HepG2 (cell line): ENCODE measurements around the gene GFRAL. TPM values are rescaled to one million over a fixed set of nuclear protein-coding genes. Genes with fewer than 3 reads are reported as not detected.
"Not testable (repeated sequence)": the region's sequence is repeated elsewhere in the genome, so short reads cannot be mapped to it uniquely, and the experiment has no call there.

Experiments used
- ATAC-seq: fragments of 200-7000 bp; cut with Tn5 transposase; 3 replicates; pipeline ENCODE4 v1.9.1; 2020; ENCODE audit warnings: mild to moderate bottlenecking, moderate library complexity
- BruUV-seq: library from RNA; stranded (reverse); fragments of 400-500 nt; replicated peaks from 2 replicates; lab custom pipeline; 2021; lab: Mats Ljungman, UMichigan
- CTCF ChIA-PET: fragments of 300-600 bp; formaldehyde crosslinking; extraction: SDS; loops from one replicate; lab custom pipeline; 2021; ENCODE audit warnings: low total read pairs, inconsistent platforms, low intra/inter-chr PET ratio; lab: Yijun Ruan, JAX
- POLR2A ChIA-PET: fragments of 350-600 bp; sonication (Branson Sonifier 250); formaldehyde crosslinking; loops from one replicate; lab custom pipeline; 2020; ENCODE audit warnings: antibody characterized with exemption, inconsistent platforms; lab: Yijun Ruan, JAX
- DNase-seq: peaks from one replicate; pipeline ENCODE4 v3.0.0-alpha.2; 2015; ENCODE audit warnings: low spot score
- FAIRE-seq: peaks from 3 replicates; lab custom pipeline; 2011; peaks lifted over from hg19 to GRCh38; lab: Jason Lieb, UNC
- H2AFZ ChIP-seq: one replicate; pipeline ENCODE4 v1.6.1; 2011; ENCODE audit warnings: low read length, inconsistent platforms
- H3K27ac ChIP-seq: fragments of 300-600 bp; 3 replicates; pipeline ENCODE4 v1.8.0; 2011; ENCODE audit warnings: mixed run types, mild to moderate bottlenecking, mixed read lengths, low read length, inconsistent platforms; ENCODE audit not compliant: insufficient read depth; ENCODE audit errors: extremely low read length
- H3K27me3 ChIP-seq, 2 experiments: fragments of 200-600 bp in 1 of 2; 2 replicates in 1 of 2; 3 replicates in 1 of 2; pipeline versions ENCODE4 v1.6.0 to v1.8.0; 2011; ENCODE audit warnings: low read length in 2 of 2, mild to moderate bottlenecking in 2 of 2, moderate library complexity in 2 of 2, inconsistent platforms in 1 of 2; ENCODE audit not compliant: insufficient read depth in 2 of 2, control insufficient read depth in 1 of 2
- H3K36me3 ChIP-seq, 2 experiments: fragments of 200-600 bp in 1 of 2; replicated peaks in 1 of 2; 2 replicates in 1 of 2; 3 replicates in 1 of 2; pipeline versions ENCODE4 v1.5.1 to v1.8.0; 2011; ENCODE audit warnings: low read length in 2 of 2, inconsistent platforms in 1 of 2; ENCODE audit not compliant: insufficient read depth in 2 of 2, control insufficient read depth in 1 of 2
- H3K4me1 ChIP-seq: 2 replicates; pipeline ENCODE4 v1.5.1; 2012; ENCODE audit warnings: low read length, inconsistent platforms; ENCODE audit not compliant: insufficient read depth
- H3K4me2 ChIP-seq: 2 replicates; pipeline ENCODE4 v1.6.0; 2011; ENCODE audit warnings: low read depth, low read length, inconsistent platforms
- H3K4me3 ChIP-seq, 3 experiments: fragments of 200-600 bp in 1 of 3; sonication (generic), shearing (Covaris generic) in 1 of 3; replicated peaks in 1 of 3; 2 replicates each; pipeline ENCODE4 v1.5.1; 2011 to 2016; ENCODE audit warnings: low read length in 3 of 3, inconsistent platforms in 2 of 3, low read depth in 2 of 3, mild to moderate bottlenecking in 2 of 3, control low read depth in 1 of 3, mixed read lengths in 1 of 3; ENCODE audit not compliant: insufficient read depth in 1 of 3
- H3K79me2 ChIP-seq: one replicate; pipeline ENCODE4 v1.6.1; 2011; ENCODE audit warnings: low read length, inconsistent platforms; ENCODE audit not compliant: insufficient read depth
- H3K9ac ChIP-seq: 2 replicates; pipeline ENCODE4 v1.6.0; 2011; ENCODE audit warnings: mild to moderate bottlenecking, low read depth, low read length, inconsistent platforms; ENCODE audit not compliant: insufficient read depth
- H3K9me3 ChIP-seq: 2 replicates; pipeline ENCODE4 v1.5.1; 2012; ENCODE audit warnings: mild to moderate bottlenecking, low read length
- H4K20me1 ChIP-seq: 2 replicates; pipeline ENCODE4 v1.6.0; 2011; ENCODE audit warnings: inconsistent platforms, mild to moderate bottlenecking, low read length, moderate library complexity; ENCODE audit not compliant: insufficient read depth
- EZH2 ChIP-seq: conservative IDR thresholded peaks from 2 replicates; pipeline ENCODE4 v1.6.1; 2012; ENCODE audit warnings: mild to moderate bottlenecking, low read depth, low read length, moderate library complexity
- HNRNPH1 ChIP-seq: fragments of 200-400 bp; formaldehyde crosslinking; optimal IDR thresholded peaks from 2 replicates; pipeline ENCODE3; 2017; ENCODE audit warnings: mild to moderate bottlenecking, low read depth, low read length
- RBM22 ChIP-seq: fragments of 200-400 bp; formaldehyde crosslinking; optimal IDR thresholded peaks from 2 replicates; pipeline ENCODE3; 2017; ENCODE audit warnings: mild to moderate bottlenecking, low read length, moderate library complexity
- ZNF121 ChIP-seq: sonication (generic); formaldehyde crosslinking; IDR thresholded peaks from 2 replicates; pipeline ENCODE4 v1.5.0; 2020; ENCODE audit warnings: mild to moderate bottlenecking, missing genetic modification reagents
- ZNF44 ChIP-seq: sonication (generic); formaldehyde crosslinking; IDR thresholded peaks from 2 replicates; pipeline ENCODE4 v1.5.1; 2020; ENCODE audit warnings: mild to moderate bottlenecking, missing genetic modification reagents
- WGBS: methylation state at CpG from one replicate; pipeline ENCODE4 v1.1.6; 2017; ENCODE audit warnings: low lambda C conversion rate; 5-methylcytosine and 5-hydroxymethylcytosine counted together
- in situ Hi-C: cut with HindIII; loops from 2 replicates; pipeline ENCODE4 v1.10.0; 2017; ENCODE audit warnings: low pct_unique_long_range_greater_than_20kb; ENCODE audit not compliant: extremely low pct_ligation_motif_present
- intact Hi-C: fragments of 100-400 bp; cut with micrococcal nuclease; formaldehyde crosslinking; loops from one replicate; pipeline ENCODE4 v1.10.0; 2022; ENCODE audit not compliant: unreplicated experiment
- polyA plus RNA-seq, 8 experiments: library from polyadenylated mRNA; depleted of rRNA in 3 of 8; stranded (reverse) in 7 of 8; unstranded in 1 of 8; fragments of >200 nt; fragmentation: Illumina TruSeq in 4 of 8; extraction: Trizol in 4 of 8; gene quantifications; 2 replicates each; pipeline versions ENCODE4 v1.2.1 to v1.2.3, GENCODE V29; 2011 to 2016; ENCODE audit warnings: low read depth in 4 of 8, missing spikeins in 1 of 8, mixed read lengths in 1 of 8; ENCODE audit not compliant: insufficient read depth in 1 of 8
- total RNA-seq, 5 experiments: library from RNA; depleted of rRNA; stranded (reverse); fragments of >200 nt; fragmentation: Illumina TruSeq; extraction: Trizol; gene quantifications; 2 replicates each; pipeline ENCODE4 v1.2.3, GENCODE V29; 2016; ENCODE audit warnings: low read depth in 1 of 5
- TF ChIP-seq, protein P1 (sequence below): sonication (generic); formaldehyde crosslinking; IDR thresholded peaks from 2 replicates; pipeline ENCODE4 v1.4.0; 2020; ENCODE audit warnings: missing genetic modification reagents, borderline replicate concordance
- TF ChIP-seq, protein P2 (sequence below): sonication (generic); formaldehyde crosslinking; IDR thresholded peaks from 2 replicates; pipeline ENCODE4 v1.5.0; 2020; ENCODE audit warnings: mild to moderate bottlenecking, missing genetic modification reagents, moderate library complexity
- TF ChIP-seq, protein P3 (sequence below), 2 experiments: sonication (generic) in 1 of 2; formaldehyde crosslinking in 1 of 2; IDR thresholded peaks; 2 replicates each; pipeline versions ENCODE4 v1.5.1 to v1.6.1; 2011 to 2020; ENCODE audit warnings: borderline replicate concordance in 1 of 2, low read depth in 1 of 2, low read length in 1 of 2, mild to moderate bottlenecking in 1 of 2, missing genetic modification reagents in 1 of 2, moderate library complexity in 1 of 2

Gene GFRAL
- total and polyA plus RNA-seq, 2 of the 13 experiments (the other 11 are each of a cell fraction or from before 2014, with no cell fraction given), result not detected

DNA sequence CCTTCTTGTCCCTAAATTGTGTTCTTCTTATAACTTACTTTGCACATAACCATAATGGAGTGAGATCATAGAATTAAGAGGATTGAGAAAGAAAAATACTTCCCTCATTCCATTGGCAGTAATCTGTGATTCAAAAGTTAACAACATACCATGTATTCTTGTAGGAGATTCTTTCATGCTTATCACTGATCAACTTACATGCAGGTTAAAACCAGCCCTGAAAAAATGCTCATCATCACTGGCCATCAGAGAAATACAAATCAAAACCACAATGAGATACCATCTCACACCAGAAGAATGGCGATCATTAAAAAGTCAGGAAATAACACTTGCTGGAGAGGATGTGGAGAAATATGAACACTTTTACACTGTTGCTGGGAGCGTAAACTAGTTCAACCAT lies 36.5 kb upstream of the GFRAL start (continued):
- TF ChIP-seq, protein P1, sequence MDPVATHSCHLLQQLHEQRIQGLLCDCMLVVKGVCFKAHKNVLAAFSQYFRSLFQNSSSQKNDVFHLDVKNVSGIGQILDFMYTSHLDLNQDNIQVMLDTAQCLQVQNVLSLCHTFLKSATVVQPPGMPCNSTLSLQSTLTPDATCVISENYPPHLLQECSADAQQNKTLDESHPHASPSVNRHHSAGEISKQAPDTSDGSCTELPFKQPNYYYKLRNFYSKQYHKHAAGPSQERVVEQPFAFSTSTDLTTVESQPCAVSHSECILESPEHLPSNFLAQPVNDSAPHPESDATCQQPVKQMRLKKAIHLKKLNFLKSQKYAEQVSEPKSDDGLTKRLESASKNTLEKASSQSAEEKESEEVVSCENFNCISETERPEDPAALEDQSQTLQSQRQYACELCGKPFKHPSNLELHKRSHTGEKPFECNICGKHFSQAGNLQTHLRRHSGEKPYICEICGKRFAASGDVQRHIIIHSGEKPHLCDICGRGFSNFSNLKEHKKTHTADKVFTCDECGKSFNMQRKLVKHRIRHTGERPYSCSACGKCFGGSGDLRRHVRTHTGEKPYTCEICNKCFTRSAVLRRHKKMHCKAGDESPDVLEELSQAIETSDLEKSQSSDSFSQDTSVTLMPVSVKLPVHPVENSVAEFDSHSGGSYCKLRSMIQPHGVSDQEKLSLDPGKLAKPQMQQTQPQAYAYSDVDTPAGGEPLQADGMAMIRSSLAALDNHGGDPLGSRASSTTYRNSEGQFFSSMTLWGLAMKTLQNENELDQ (CRISPR knock-in tag), result no peak
- no peak for TF ChIP-seq EZH2
- TF ChIP-seq ZNF121, result no peak
- TF ChIP-seq ZNF44 (CRISPR knock-in tag), result no peak
- TF ChIP-seq HNRNPH1, result no peak

- Histone ChIP-seq H3K79me2 (no peaks in the 10 kb centered on the region), H3K27me3 (no peaks in the 10 kb centered on the region), H3K4me1 (no peaks in the 10 kb centered on the region), H3K4me3 (no peak overlapping the region)
- peak; percentile 23 for DNase-seq
- TF ChIP-seq, protein P2, sequence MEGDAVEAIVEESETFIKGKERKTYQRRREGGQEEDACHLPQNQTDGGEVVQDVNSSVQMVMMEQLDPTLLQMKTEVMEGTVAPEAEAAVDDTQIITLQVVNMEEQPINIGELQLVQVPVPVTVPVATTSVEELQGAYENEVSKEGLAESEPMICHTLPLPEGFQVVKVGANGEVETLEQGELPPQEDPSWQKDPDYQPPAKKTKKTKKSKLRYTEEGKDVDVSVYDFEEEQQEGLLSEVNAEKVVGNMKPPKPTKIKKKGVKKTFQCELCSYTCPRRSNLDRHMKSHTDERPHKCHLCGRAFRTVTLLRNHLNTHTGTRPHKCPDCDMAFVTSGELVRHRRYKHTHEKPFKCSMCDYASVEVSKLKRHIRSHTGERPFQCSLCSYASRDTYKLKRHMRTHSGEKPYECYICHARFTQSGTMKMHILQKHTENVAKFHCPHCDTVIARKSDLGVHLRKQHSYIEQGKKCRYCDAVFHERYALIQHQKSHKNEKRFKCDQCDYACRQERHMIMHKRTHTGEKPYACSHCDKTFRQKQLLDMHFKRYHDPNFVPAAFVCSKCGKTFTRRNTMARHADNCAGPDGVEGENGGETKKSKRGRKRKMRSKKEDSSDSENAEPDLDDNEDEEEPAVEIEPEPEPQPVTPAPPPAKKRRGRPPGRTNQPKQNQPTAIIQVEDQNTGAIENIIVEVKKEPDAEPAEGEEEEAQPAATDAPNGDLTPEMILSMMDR (CRISPR knock-in tag), result peak; percentile 26; the same call in 1 of the 2 replicates
- TF ChIP-seq, protein P3, sequence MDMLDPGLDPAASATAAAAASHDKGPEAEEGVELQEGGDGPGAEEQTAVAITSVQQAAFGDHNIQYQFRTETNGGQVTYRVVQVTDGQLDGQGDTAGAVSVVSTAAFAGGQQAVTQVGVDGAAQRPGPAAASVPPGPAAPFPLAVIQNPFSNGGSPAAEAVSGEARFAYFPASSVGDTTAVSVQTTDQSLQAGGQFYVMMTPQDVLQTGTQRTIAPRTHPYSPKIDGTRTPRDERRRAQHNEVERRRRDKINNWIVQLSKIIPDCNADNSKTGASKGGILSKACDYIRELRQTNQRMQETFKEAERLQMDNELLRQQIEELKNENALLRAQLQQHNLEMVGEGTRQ (IDR thresholded peaks at IDR 0.05; ENCODE audit: low read depth, low read length), result no peak
- TF ChIP-seq, protein P3 (CRISPR knock-in tag; IDR thresholded peaks at IDR 0.05; ENCODE audit: borderline replicate concordance), result peak; percentile 17; the same call in 1 of the 2 replicates
- no peak for TF ChIP-seq RBM22
- TF ChIP-seq, all 625 proteins: peak for 2
- ATAC-seq (no peak), FAIRE-seq (no peak)
- intact Hi-C loops, result no loop called here
- in situ Hi-C loops, result loop anchor here (25.0 kb wide), 2 partner anchors 669 to 994 kb away; no protein-coding TSS in a partner anchor
- Histone ChIP-seq H3K9me3 (no peaks in the 10 kb centered on the region), H4K20me1 (no peaks in the 10 kb centered on the region), H3K36me3 (no peaks in the 10 kb centered on the region), H3K4me2 (no peak overlapping the region), H3K9ac (no peak overlapping the region), H2AFZ (no peak overlapping the region), H3K27ac (no peak overlapping the region)
- BruUV-seq, result no TSS peak
- CTCF ChIA-PET, result no interaction called here
- 0% methylated on average over 2 of the region's 2 CpGs for WGBS
- POLR2A ChIA-PET, result no interaction called here
Observed at GRCh38 chr6:55293116-55293515, 34.2 kb upstream of the GFRAL start.

- intact Hi-C loops, H3K27ac ChIP-seq, H4K20me1 ChIP-seq, H3K9me3 ChIP-seq, BruUV-seq, H3K4me3 ChIP-seq, H3K79me2 ChIP-seq, ATAC-seq, H3K4me1 ChIP-seq, FAIRE-seq, H3K27me3 ChIP-seq, H3K36me3 ChIP-seq, CTCF ChIA-PET, DNase-seq, H3K9ac ChIP-seq, POLR2A ChIA-PET, H3K4me2 ChIP-seq, H2AFZ ChIP-seq: not testable (repeated sequence)
- WGBS, result 2% methylated on average over 3 of the region's 3 CpGs
- in situ Hi-C loops, result loop anchor here (25.0 kb wide), 2 partner anchors 665 to 990 kb away; no protein-coding TSS in a partner anchor
Observed at GRCh38 chr6:55297214-55297613, 30.1 kb upstream of the GFRAL start.
